NCI-H82 (cell line): Measurements from ENCODE around the gene NELFB.

Experiments
- DNase-seq: peaks from one replicate; lab custom pipeline; 2025; lab: John Stamatoyannopoulos, UW

NELFB gene

GRCh38 chr9:137268538-137269201, 13.5 kb downstream of the NELFB start:
- DNase-seq, result no peak

GRCh38 chr9:137269231-137269772, 14.2 kb downstream of the NELFB start:
- DNase-seq, result no peak

GRCh38 chr9:137270929-137271695, 16.0 kb downstream of the NELFB start:
- no peak for DNase-seq

GRCh38 chr9:137271696-137272076, 16.6 kb downstream of the NELFB start:
- DNase-seq, result no peak

- no peak for DNase-seq
These were observed 17.3 kb downstream of the NELFB start for GRCh38 chr9:137272241-137273094.

GRCh38 chr9:137273095-137273490, 18.0 kb downstream of the NELFB start:
- DNase-seq, result no peak

- no peak for DNase-seq
These were observed 18.6 kb downstream of the NELFB start for GRCh38 chr9:137273611-137274320.

- no peak for DNase-seq
These were observed 20.1 kb downstream of the NELFB start for GRCh38 chr9:137275203-137275587.

GRCh38 chr9:137275588-137276472, 20.7 kb downstream of the NELFB start:
- no peak for DNase-seq

- DNase-seq, result peak; percentile 32
These were observed 21.6 kb downstream of the NELFB start for GRCh38 chr9:137276473-137277328.

- peak; percentile 39 for DNase-seq
These were observed 22.4 kb downstream of the NELFB start, which contains the start of gene TOR4A for GRCh38 chr9:137277329-137278041. TSS of gene TOR4A (plus strand) at chr9:137277726. CDS start at chr9:137278690, 964 bp downstream.

GRCh38 chr9:137278061-137278701, 23.1 kb downstream of the NELFB start:
- no peak for DNase-seq

GRCh38 chr9:137278721-137279711, 23.9 kb downstream of the NELFB start:
- no peak for DNase-seq

- no peak for DNase-seq
These were observed 24.8 kb downstream of the NELFB start for GRCh38 chr9:137279741-137280473.

GRCh38 chr9:137280474-137281344, 25.6 kb downstream of the NELFB start:
- DNase-seq, result peak; percentile 55
